HG03378 (cell line): Measurements from ENCODE around the gene CEMP1.

ENCODE experiments used
- ATAC-seq: cut with Tn5 transposase; IDR thresholded peaks from one replicate; pipeline ENCODE4 v1.9.1; 2021; ENCODE audit warnings: mild to moderate bottlenecking, moderate library complexity; ENCODE audit not compliant: unreplicated experiment

The CEMP1 gene

GRCh38 chr16:2487903-2488531 lies 43.2 kb downstream of the CEMP1 start:
- no peak for ATAC-seq

- ATAC-seq = no peak
Measured at GRCh38 chr16:2487517-2487842, 43.7 kb downstream of the CEMP1 start.

GRCh38 chr16:2486645-2487516 lies 44.3 kb downstream of the CEMP1 start:
- peak; percentile 53 for ATAC-seq

- no peak for ATAC-seq
Measured at GRCh38 chr16:2485811-2486507, 45.2 kb downstream of the CEMP1 start.

GRCh38 chr16:2484898-2485508 lies 46.2 kb downstream of the CEMP1 start:
- no peak for ATAC-seq

GRCh38 chr16:2483939-2484897 lies 47.0 kb downstream of the CEMP1 start:
- ATAC-seq = no peak

GRCh38 chr16:2482708-2483534 lies 48.3 kb downstream of the CEMP1 start:
- ATAC-seq = no peak

GRCh38 chr16:2482249-2482648 lies 49.0 kb downstream of the CEMP1 start:
- ATAC-seq = no peak

GRCh38 chr16:2481676-2482075 lies 49.5 kb downstream of the CEMP1 start:
- no peak for ATAC-seq

GRCh38 chr16:2480948-2481347 lies 50.3 kb downstream of the CEMP1 start:
- ATAC-seq = no peak
